GM21576 (cell line): ENCODE results near the gene HNRNPUL2.
"Not testable (repeated sequence)": the region's sequence is repeated elsewhere in the genome, so short reads cannot be mapped to it uniquely, and the experiment has no call there.

Source experiments
- ATAC-seq: cut with Tn5 transposase; IDR thresholded peaks from one replicate; pipeline ENCODE4 v1.9.1; 2021; ENCODE audit warnings: mild to moderate bottlenecking, moderate library complexity; ENCODE audit not compliant: unreplicated experiment

HNRNPUL2 gene

DNA sequence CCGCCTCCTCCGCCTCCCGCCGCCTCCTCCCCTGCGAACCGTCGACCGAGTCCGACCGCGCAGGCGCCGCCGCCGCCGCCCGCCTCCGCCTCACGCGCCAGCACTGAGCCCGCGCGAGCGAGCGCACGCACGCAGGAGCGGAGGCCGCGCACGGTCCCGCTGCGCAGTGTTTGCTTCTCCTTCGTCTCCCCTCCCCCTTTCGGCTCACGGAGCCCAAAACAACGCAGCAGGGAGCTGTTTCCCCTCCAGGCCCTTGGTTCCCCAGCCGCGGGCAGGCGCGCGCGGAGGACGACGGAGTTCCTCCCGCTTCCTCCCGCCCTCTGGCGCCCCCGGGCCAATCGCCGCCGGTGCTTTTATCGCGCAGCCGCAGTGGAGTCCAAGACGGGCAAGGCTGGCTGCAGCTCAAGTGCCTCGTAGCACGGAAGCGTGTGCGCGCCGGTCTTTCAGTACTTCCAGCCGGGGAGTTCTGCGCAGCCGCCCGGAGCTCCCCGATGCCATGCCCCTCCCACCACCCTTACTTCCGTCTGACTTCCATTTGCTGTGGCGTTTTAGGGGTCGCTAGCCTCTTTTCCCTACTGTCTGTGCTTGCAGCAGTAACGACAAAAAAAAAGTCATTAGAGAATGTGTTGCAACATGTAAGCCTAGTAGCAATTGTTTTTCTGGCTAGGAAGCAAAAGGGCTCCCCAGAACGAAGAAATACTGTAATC is at the start of gene HNRNPUL2:
HNRNPUL2 (minus strand) TSS at position 293 of the 707 bp plus-strand sequence. CDS start 301 bp downstream, outside the sequence.
- ATAC-seq = peak; percentile 64

DNA sequence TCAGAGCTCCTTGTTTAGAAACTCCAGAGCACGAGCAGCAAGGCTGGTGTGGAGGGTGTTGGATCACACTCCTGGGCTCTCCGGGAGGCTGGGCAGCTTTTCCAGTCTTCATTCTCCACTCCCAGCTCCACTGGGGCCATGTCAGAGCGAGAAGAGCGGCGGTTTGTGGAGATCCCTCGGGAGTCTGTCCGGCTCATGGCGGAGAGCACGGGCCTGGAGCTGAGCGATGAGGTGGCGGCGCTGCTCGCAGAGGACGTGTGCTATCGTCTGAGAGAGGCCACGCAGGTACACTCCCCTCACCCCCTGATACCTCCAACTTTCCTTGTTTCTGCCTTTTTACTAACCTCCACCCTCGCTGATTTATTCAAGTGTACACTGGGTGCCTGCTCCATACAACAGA is 48.4 kb upstream of the HNRNPUL2 start:
- no peak for ATAC-seq

DNA sequence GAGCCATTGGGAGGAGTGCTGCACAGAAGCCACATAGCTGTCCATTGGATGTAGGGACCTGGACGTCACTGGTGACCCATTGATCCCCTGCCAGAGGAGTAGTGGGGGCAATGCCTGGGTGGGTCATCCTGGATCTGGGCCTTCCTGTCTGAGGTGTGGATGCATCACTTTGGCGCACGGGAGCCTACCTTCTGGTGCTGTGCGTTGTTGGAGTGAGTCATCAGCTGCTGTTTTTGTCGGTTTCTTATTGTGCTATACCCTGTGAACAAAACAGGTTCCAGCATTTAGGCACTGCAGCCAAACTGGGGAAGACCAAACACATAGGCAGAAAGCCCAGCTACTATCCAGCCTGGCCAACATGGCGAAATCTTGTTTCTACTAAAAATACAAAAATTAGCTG is 47.1 kb upstream of the HNRNPUL2 start:
- ATAC-seq = no peak

- ATAC-seq = peak; percentile 73
Observed at GRCh38 chr11:62771144-62772021, 44.1 kb upstream of the HNRNPUL2 start, which contains the start of gene TAF6L. Gene TAF6L (plus strand): TSS chr11:62771396. CDS start chr11:62775784, 4,388 bp downstream.

- peak; percentile 7 for ATAC-seq
Observed at GRCh38 chr11:62770778-62771143, 43.5 kb upstream of the HNRNPUL2 start.

- ATAC-seq = not testable (repeated sequence)
Observed at GRCh38 chr11:62760867-62761227, 33.6 kb upstream of the HNRNPUL2 start.

DNA sequence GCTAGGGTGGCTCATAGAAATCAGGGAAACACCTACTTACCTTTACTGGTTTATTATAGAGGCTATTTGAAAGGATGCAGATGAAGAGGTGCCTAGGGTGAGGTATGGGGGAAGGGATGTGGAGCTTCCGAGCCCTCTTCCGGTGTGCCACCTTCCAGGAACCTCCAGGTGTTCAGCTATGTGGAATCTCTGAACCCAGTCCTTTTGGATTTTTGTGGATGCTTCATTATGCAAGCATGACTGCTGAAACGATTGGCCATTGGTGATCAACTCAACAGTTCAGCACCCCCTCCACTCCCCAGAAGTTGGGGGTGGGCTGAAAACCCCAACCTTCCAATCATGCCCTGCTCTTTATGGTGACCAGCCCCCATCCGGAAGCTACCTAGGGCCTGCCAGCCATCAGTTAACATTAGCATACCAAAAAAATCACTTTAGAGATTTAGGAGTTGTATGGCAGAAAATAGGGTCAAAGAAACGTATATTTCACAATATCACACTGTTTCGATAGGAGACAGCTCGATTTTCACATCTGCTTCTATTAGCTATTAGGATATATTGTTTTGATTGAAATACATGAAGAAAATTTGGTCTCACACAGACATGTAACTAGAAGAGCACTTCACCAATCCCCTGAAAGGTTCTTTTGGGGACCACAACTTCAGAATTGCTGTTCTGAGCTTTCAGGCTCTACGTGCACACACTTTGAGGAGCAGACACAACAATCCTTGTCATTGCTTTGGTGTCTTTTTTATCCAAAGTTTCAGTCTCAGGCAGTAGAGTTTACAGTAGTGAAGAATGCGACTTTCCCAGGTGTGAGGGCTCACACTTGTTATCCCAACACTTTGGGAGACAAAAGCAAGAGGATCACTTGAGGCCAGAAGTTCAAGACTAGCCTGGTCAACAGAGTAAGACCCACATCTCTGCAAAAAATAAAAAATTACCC is 30.9 kb upstream of the HNRNPUL2 start:
- no peak for ATAC-seq

- no peak for ATAC-seq
Observed at GRCh38 chr11:62755086-62755615, 27.9 kb upstream of the HNRNPUL2 start.

DNA sequence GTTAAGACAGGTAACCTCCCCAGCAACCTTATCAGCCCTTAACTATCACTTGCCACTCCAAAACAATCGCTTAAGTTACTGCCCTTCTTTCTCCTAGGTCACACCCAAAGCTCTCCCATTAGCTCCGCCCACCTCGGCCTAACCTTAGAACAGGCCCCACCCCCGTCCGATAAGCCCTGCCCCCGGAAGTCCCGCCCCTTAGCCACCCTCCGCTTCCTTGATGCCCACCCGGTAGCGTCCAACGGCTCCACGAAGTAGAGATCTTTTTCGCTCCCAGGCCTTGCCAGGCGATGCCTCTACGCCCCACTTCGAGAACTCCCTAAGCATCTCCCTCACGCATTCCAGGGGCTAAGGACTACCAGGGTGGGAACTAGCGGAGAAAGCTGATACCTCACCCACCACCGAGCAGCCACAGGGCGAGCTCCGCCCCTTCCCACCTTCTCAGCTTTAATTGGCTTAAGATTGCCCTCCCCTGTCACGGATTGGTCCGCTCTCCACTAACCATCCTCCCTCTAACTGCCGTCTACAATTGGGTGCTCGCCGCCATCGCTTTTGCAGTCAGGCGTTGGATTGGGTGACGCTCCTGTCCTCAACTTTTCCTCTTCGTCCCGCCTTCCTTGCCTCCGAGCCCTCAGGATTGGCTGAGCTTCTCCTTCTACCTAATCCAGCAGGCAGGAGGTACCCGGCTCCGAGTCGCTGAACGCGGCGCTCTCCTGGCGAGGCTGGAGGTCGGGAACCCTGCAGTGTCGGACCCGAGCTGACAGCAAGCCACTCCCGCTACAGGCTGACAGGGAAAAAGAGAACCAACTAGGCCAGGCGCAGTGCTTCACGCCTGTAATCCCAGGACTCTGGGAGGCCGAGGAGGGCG is 26.7 kb upstream of the HNRNPUL2 start, which contains the start of gene ZBTB3:
ZBTB3 (minus strand) TSS at position 425 of the 868 bp plus-strand sequence. CDS start 496 bp downstream, outside the sequence.
- ATAC-seq = peak; percentile 95

GRCh38 chr11:62752994-62753735 is 25.9 kb upstream of the HNRNPUL2 start:
- no peak for ATAC-seq

GRCh38 chr11:62752177-62752785 is 25.0 kb upstream of the HNRNPUL2 start:
- no peak for ATAC-seq

DNA sequence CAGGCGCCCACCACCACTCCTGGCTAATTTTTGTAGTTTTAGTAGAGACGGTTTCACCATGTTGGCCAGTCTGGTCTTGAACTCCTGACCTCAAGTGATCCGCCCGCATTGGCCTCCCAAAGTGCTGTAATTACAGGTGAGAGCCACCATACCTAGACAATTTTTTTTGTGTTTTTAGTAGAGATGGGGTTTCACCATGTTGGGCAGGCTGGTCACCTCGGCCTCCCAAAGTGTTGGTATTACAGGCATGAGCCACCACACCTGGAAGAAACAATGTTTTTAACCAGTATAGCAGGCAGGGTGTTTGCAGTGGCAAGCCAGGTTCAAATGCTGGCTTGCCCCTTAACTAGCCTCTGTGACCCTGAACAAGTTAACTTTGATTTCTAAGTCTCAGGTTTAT is 22.7 kb upstream of the HNRNPUL2 start:
- not testable (repeated sequence) for ATAC-seq

DNA sequence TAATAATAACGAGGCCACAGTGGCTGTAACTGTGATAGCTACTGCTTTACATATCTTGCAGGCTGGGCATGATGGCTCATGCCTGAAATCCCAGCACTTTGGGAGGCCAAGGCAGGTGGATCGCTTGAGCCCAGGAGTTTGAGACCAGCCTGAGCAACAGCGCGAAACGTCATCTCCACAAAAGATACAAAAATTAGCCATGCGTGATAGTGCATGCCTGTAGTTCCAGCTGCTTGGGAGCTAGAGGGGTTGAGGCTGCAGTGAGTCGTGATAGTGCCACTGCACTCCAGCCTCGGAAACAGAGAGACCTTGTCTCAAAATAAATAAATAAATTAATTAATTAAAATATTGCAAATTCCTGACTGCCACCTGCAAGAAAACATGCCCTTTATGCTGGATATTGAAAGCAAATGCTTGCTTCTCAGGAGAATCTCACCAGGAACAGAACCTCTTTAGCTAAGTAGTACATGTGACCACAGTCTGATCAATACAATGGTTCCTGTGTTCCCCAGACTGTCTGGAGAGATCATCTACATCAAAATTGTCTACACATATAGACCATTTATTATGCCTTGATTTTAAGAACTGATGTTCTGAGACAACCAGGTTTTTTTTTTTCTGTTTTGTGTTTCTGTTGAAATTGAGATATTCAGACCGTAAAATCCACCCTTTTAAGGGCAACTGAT is 20.4 kb upstream of the HNRNPUL2 start:
- no peak for ATAC-seq

DNA sequence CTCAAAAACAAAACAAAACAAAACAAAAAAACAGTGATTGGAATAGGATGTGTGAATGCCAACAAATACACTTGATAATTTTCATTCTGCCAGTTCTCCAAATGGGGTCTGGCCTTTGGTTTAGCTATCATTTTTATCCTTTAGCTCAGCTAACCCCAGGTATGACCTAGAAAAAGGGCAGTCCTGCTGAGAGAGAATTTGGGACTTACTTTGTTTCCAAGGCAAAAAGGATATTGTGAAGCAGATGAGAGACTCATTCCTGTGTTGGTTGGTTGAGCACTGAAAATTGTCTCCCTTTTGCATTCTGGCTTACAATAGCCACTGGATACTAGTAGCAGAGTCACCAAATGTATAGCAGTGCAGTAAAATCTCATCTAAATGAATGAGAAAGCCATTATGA is 9.9 kb upstream of the HNRNPUL2 start:
- ATAC-seq = no peak

DNA sequence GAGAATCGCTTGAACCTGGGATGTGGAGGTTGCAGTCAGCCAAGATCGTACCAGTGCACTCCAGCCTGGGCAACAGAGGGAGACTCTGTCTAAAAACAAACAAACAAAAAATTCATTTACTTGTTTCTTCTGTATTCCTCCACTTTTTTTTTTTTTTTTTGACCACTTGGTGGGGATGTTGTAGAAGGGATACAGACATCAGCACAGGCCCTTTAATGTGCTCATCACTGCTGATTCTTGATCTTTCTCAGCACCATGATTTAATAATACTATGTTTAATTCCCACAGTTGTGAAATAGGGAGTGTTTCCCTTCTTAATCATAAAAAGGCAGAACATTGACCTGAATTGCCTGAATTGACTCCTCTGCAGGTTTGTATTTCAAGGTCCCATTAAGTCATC is 5.6 kb upstream of the HNRNPUL2 start:
- ATAC-seq = no peak

- not testable (repeated sequence) for ATAC-seq
Observed at GRCh38 chr11:62730076-62730475, 2.8 kb upstream of the HNRNPUL2 start.

- peak; percentile 16 for ATAC-seq
Observed at GRCh38 chr11:62728171-62728988, 1.1 kb upstream of the HNRNPUL2 start, which contains the start of gene TTC9C. Gene TTC9C (plus strand): TSS chr11:62728486. CDS start chr11:62728849, 363 bp downstream.
